PC-3 (cell line): ENCODE measurements around the gene DPT. TPM values are rescaled to one million over a fixed set of nuclear protein-coding genes. Genes with fewer than 3 reads are reported as not detected.
"Not testable (repeated sequence)": the region's sequence is repeated elsewhere in the genome, so short reads cannot be mapped to it uniquely, and the experiment has no call there.

Experiments
- ATAC-seq: fragments of 200-7000 bp; cut with Tn5 transposase; 2 replicates; pipeline ENCODE4 v1.9.1; 2020; ENCODE audit warnings: mild to moderate bottlenecking, moderate library complexity
- BruUV-seq: library from RNA; stranded (reverse); fragments of 400-500 nt; replicated peaks from 2 replicates; lab custom pipeline; 2021; lab: Mats Ljungman, UMichigan
- CTCF ChIA-PET: fragments of 300-600 bp; sonication (Branson Sonifier 250); formaldehyde crosslinking; loops from one replicate; lab custom pipeline; 2022; ENCODE audit warnings: antibody characterized with exemption; lab: Charles Lee
- POLR2A ChIA-PET: fragments of 300-600 bp; sonication (Branson Sonifier 250); formaldehyde crosslinking; loops from one replicate; lab custom pipeline; 2022; ENCODE audit warnings: antibody characterized with exemption; ENCODE audit not compliant: unreplicated experiment; lab: Charles Lee
- DNase-seq: peaks from one replicate; pipeline ENCODE4 v3.0.0-alpha.2; 2015
- H2AFZ ChIP-seq: fragments of 300-600 bp; sonication (generic); 2 replicates; pipeline ENCODE4 v1.6.0; 2016; ENCODE audit warnings: antibody characterized with exemption, low read length
- H3F3A ChIP-seq: fragments of 300-600 bp; sonication (generic); one replicate; pipeline ENCODE4 v1.6.0; 2017; ENCODE audit warnings: antibody characterized with exemption, low read length, control low read depth, mild to moderate bottlenecking; ENCODE audit not compliant: unreplicated experiment
- H3K27ac ChIP-seq: fragments of 300-600 bp; sonication (generic); 2 replicates; pipeline ENCODE4 v1.5.1; 2016; ENCODE audit warnings: mild to moderate bottlenecking, low read length
- H3K27me3 ChIP-seq: fragments of 300-600 bp; sonication (generic); 2 replicates; pipeline ENCODE4 v1.6.1; 2016; ENCODE audit warnings: low read length, mixed read lengths
- H3K36me3 ChIP-seq: fragments of 300-600 bp; sonication (generic); 2 replicates; pipeline ENCODE4 v1.6.1; 2016; ENCODE audit warnings: low read depth, mixed run types, low read length, mixed read lengths
- H3K4me1 ChIP-seq: fragments of 300-600 bp; sonication (generic); 2 replicates; pipeline ENCODE4 v1.5.1; 2016; ENCODE audit warnings: low read length; ENCODE audit not compliant: insufficient read depth
- H3K4me2 ChIP-seq: fragments of 300-600 bp; sonication (generic); 2 replicates; pipeline ENCODE4 v1.6.0; 2016; ENCODE audit warnings: low read length
- H3K4me3 ChIP-seq: fragments of 300-600 bp; sonication (generic); 2 replicates; pipeline ENCODE4 v1.5.1; 2016; ENCODE audit warnings: mild to moderate bottlenecking, low read length, mixed read lengths
- H3K79me2 ChIP-seq: fragments of 300-600 bp; sonication (generic); 2 replicates; pipeline ENCODE4 v1.6.1; 2017; ENCODE audit warnings: low read length, mixed read lengths
- H3K9ac ChIP-seq: fragments of 300-600 bp; sonication (generic); 2 replicates; pipeline ENCODE4 v1.6.0; 2016; ENCODE audit warnings: mild to moderate bottlenecking, low read length
- H3K9me2 ChIP-seq: fragments of 300-600 bp; sonication (generic); replicated peaks from 2 replicates; pipeline ENCODE4 v1.6.1; 2016; ENCODE audit warnings: mixed run types, low read length, mixed read lengths
- H3K9me3 ChIP-seq: fragments of 300-600 bp; sonication (generic); 2 replicates; pipeline ENCODE4 v1.6.1; 2016; ENCODE audit warnings: low read length, mixed read lengths
- H4K20me1 ChIP-seq: fragments of 300-600 bp; sonication (generic); 2 replicates; pipeline ENCODE4 v1.6.1; 2016; ENCODE audit warnings: low read length, mixed read lengths
- EZH2 ChIP-seq: fragments of 300-600 bp; sonication (generic); IDR thresholded peaks from one replicate; pipeline ENCODE4 v1.6.1; 2017; ENCODE audit warnings: antibody characterized with exemption, mild to moderate bottlenecking, low read length; ENCODE audit not compliant: unreplicated experiment
- EZH2phosphoT487 ChIP-seq: fragments of 300-600 bp; sonication (generic); IDR thresholded peaks from 2 replicates; pipeline ENCODE4 v1.6.1; 2018; ENCODE audit warnings: mild to moderate bottlenecking, antibody characterized with exemption, low read length, borderline replicate concordance
- intact Hi-C: fragments of 100-400 bp; cut with micrococcal nuclease; formaldehyde crosslinking; loops from 2 replicates; pipeline ENCODE4 v1.9.0; 2023
- total RNA-seq: library from RNA; depleted of rRNA; stranded (reverse); fragments of >200 nt; gene quantifications from 2 replicates; pipeline ENCODE4 v1.2.3, GENCODE V29; 2014
- TF ChIP-seq, protein P1 (sequence below): fragments of 300-600 bp; sonication (generic); conservative IDR thresholded peaks from 2 replicates; pipeline ENCODE4 v1.5.1; 2017; ENCODE audit warnings: antibody characterized with exemption, low read depth, mild to moderate bottlenecking, low read length

Gene DPT
- total RNA-seq, 1 experiment from 2014 or later = not detected

DNA sequence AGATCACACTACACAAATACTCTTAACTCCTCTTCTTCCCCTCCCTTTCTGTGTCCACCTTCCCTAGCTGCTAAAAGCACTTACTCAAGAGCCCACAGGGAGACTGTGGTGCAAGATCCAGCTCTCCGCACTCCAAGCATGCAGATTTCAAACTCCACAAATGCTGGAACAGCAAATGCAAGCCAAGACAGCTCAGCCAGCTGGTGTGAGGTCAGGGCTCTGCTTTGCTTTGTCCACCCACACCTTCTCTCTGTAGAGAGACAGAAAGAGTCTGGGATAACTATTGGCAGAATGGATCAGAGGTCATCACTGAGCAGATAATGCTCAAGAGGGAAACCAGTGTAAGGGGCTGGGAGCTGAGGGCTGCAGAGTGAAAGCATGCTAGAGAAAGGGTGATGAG lies 45.2 kb upstream of the DPT start:
- no peaks in the 10 kb centered on the region for H3K27me3 ChIP-seq
- intact Hi-C loops = no loop called here
- CTCF ChIA-PET = no interaction called here
- H3K27ac ChIP-seq = no peak overlapping the region
- H3K36me3 ChIP-seq = no peaks in the 10 kb centered on the region
- H2AFZ ChIP-seq = no peak overlapping the region
- H3K4me1 ChIP-seq = no peaks in the 10 kb centered on the region
- no peak for TF ChIP-seq EZH2phosphoT487
- TF ChIP-seq EZH2 = no peak
- TF ChIP-seq, protein P1, sequence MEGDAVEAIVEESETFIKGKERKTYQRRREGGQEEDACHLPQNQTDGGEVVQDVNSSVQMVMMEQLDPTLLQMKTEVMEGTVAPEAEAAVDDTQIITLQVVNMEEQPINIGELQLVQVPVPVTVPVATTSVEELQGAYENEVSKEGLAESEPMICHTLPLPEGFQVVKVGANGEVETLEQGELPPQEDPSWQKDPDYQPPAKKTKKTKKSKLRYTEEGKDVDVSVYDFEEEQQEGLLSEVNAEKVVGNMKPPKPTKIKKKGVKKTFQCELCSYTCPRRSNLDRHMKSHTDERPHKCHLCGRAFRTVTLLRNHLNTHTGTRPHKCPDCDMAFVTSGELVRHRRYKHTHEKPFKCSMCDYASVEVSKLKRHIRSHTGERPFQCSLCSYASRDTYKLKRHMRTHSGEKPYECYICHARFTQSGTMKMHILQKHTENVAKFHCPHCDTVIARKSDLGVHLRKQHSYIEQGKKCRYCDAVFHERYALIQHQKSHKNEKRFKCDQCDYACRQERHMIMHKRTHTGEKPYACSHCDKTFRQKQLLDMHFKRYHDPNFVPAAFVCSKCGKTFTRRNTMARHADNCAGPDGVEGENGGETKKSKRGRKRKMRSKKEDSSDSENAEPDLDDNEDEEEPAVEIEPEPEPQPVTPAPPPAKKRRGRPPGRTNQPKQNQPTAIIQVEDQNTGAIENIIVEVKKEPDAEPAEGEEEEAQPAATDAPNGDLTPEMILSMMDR = no peak
- no peaks in the 10 kb centered on the region for H3K9me3 ChIP-seq
- no TSS peak for BruUV-seq
- H4K20me1 ChIP-seq = no peaks in the 10 kb centered on the region
- no peak overlapping the region for H3K9ac ChIP-seq
- H3K4me2 ChIP-seq = no peak overlapping the region
- no peaks in the 10 kb centered on the region for H3K9me2 ChIP-seq
- no peak overlapping the region for H3K4me3 ChIP-seq
- ATAC-seq = no peak
- POLR2A ChIA-PET = no interaction called here
- no peaks in the 10 kb centered on the region for H3K79me2 ChIP-seq
- no peaks in the 10 kb centered on the region for H3F3A ChIP-seq
- DNase-seq = no peak

DNA sequence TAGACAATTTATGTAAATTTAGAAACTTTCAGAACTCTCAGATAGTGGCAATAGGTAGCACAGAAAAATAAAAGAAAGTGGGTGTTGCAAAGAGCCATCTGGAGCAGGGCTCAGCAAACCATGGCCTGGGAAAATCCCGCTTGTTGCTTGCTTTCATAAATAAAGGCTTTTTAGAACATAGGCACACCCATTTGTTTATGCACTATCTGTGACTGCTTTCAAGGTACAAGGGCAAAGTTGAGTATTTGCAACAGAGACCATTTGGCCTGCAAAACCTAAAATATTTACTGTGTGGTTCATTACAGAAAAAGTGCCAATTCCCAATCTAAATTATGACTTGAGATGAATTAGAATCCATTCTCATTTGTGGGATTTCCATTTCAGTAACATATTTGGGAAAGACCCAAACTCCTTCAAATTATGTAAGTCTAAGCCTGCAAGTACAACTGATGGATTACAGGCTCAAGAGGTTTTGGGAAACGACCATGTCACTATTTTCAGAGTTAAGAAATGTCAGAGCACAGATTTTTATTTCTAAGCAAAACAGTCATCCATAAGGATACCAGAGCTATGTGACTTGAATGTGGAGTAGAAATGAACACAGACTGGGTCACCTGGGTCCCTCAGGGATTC lies 43.5 kb upstream of the DPT start:
- no peaks in the 10 kb centered on the region for H3K9me2 ChIP-seq
- no peak overlapping the region for H3K9ac ChIP-seq
- H3K4me1 ChIP-seq = no peaks in the 10 kb centered on the region
- intact Hi-C loops = no loop called here
- no peak overlapping the region for H3K4me3 ChIP-seq
- H3K27ac ChIP-seq = no peak overlapping the region
- H3K9me3 ChIP-seq = no peaks in the 10 kb centered on the region
- no peaks in the 10 kb centered on the region for H4K20me1 ChIP-seq
- DNase-seq = no peak
- no TSS peak for BruUV-seq
- no peak overlapping the region for H2AFZ ChIP-seq
- no peaks in the 10 kb centered on the region for H3K27me3 ChIP-seq
- ATAC-seq = no peak
- TF ChIP-seq EZH2phosphoT487 = no peak
- TF ChIP-seq, protein P1 = no peak
- no peak for TF ChIP-seq EZH2
- no peaks in the 10 kb centered on the region for H3K79me2 ChIP-seq
- H3K36me3 ChIP-seq = no peaks in the 10 kb centered on the region
- no peaks in the 10 kb centered on the region for H3F3A ChIP-seq
- H3K4me2 ChIP-seq = no peak overlapping the region
- ChIA-PET CTCF (no interaction called here), POLR2A (no interaction called here)

DNA sequence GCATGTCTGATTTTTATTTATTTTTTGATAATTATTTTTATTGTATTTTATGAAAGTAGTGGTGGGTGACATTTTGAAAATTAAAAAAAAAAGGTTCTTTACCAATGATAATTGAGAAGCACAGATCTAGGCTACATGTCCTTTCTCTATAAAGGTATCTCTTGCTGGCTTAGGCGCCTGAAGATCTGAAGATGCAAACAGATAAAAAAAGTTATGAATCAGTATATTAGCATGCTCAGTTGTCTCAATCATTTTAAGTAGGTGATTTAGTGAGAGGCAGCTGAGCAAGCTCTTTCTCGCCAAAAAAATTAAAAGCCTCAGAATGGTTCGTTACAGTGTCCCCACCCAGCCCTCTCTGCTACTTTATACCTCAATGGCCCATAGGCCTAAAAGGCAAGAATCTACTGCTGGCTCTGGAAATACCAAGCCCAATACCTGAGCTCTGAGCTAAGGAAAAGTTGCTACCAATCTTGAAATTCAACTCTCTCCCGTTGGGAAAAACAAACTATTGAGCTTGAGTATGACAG lies 42.2 kb upstream of the DPT start:
- ATAC-seq (no peak), DNase-seq (no peak)
- ChIA-PET CTCF (no interaction called here), POLR2A (no interaction called here)
- H3K79me2 ChIP-seq = no peaks in the 10 kb centered on the region
- no TSS peak for BruUV-seq
- no peaks in the 10 kb centered on the region for H3F3A ChIP-seq
- 0 out of 2 replicates have a peak overlapping the region, but pooled peaks have one; percentile 20 for H2AFZ ChIP-seq
- TF ChIP-seq, protein P1 = no peak
- TF ChIP-seq EZH2phosphoT487 = no peak
- H3K9ac ChIP-seq = no peak overlapping the region
- no peaks in the 10 kb centered on the region for H4K20me1 ChIP-seq
- intact Hi-C loops = no loop called here
- H3K4me2 ChIP-seq = no peak overlapping the region
- H3K27ac ChIP-seq = no peak overlapping the region
- H3K27me3 ChIP-seq = no peaks in the 10 kb centered on the region
- no peaks in the 10 kb centered on the region for H3K9me2 ChIP-seq
- no peaks in the 10 kb centered on the region for H3K9me3 ChIP-seq
- H3K4me3 ChIP-seq = no peak overlapping the region
- no peaks in the 10 kb centered on the region for H3K4me1 ChIP-seq
- no peaks in the 10 kb centered on the region for H3K36me3 ChIP-seq

DNA sequence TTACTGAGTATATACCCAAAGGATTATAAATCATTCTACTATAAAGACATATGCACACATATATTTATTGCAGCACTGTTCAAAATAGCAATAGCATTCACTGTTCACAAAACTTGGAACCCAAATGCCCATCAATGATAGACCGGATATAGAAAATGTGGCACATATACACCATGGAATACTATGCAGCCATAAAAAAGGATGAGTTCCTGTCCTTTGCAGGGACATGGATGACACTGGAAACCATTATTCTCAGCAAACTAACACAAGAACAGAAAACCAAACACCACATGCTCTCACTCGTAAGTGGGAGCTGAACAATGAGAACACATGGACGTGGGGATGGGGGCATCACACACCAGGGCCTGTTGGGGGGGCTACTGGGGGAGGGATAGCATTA lies 40.9 kb upstream of the DPT start:
- H3K27ac ChIP-seq, H3K9me2 ChIP-seq, DNase-seq, H3K9ac ChIP-seq, ATAC-seq, BruUV-seq, H3K4me3 ChIP-seq, H3K4me1 ChIP-seq, CTCF ChIA-PET, H3K27me3 ChIP-seq, H3F3A ChIP-seq, H3K79me2 ChIP-seq, H4K20me1 ChIP-seq, intact Hi-C loops, H3K4me2 ChIP-seq, H3K9me3 ChIP-seq, H3K36me3 ChIP-seq, H2AFZ ChIP-seq, POLR2A ChIA-PET: not testable (repeated sequence)
